ENCODE results near the gene GPR27. TPM values are rescaled to one million over a fixed set of nuclear protein-coding genes. Genes with fewer than 3 reads are reported as not detected.

GPR27 gene
- total and polyA plus RNA-seq, 7 donors: 0.03 to 1.2 (median 0.93) TPM

DNA sequence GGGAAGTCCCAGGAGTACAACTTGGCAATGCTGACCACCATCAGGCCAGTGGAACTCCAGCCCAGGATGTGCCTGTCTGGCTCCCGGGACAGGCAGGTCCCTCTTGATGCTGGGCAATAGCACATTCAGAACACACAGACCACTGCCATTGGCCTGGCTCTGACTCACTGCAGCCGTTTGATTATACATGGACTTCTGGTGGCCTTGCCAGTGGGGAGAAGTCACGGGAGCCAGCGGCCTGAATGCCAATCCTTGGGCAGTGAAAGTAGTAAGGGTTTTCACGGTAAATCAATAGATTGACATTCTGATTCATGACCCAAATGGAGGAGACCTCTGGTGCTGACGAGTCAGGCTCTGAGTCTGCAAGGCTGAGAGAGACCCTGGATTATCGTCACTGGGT is 43.8 kb downstream of the GPR27 start:
- Histone ChIP-seq H3K27me3 (ENCODE audit: insufficient read depth in 3 of 3, low read length in 2 of 3) (peaks cover 1 to 6% (median 3%) of the 10 kb centered on the region in 3 donors), H3K27ac (no peak overlapping the region), H3K9me3 (no peaks in the 10 kb centered on the region), H3K4me1 (no peaks in the 10 kb centered on the region), H3K36me3 (ENCODE audit: insufficient read depth in 1 of 2, low read depth in 1 of 2) (no peaks in the 10 kb centered on the region), H3K4me3 (no peak overlapping the region)
- intact Hi-C loops (cut with DNase I): no loop called here
- no peak for DNase-seq
- ATAC-seq: no peak
- TF ChIP-seq, protein P1, sequence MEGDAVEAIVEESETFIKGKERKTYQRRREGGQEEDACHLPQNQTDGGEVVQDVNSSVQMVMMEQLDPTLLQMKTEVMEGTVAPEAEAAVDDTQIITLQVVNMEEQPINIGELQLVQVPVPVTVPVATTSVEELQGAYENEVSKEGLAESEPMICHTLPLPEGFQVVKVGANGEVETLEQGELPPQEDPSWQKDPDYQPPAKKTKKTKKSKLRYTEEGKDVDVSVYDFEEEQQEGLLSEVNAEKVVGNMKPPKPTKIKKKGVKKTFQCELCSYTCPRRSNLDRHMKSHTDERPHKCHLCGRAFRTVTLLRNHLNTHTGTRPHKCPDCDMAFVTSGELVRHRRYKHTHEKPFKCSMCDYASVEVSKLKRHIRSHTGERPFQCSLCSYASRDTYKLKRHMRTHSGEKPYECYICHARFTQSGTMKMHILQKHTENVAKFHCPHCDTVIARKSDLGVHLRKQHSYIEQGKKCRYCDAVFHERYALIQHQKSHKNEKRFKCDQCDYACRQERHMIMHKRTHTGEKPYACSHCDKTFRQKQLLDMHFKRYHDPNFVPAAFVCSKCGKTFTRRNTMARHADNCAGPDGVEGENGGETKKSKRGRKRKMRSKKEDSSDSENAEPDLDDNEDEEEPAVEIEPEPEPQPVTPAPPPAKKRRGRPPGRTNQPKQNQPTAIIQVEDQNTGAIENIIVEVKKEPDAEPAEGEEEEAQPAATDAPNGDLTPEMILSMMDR (IDR thresholded peaks at IDR 0.05): no peak
- 56 to 71% (median 65%) methylated on average over 7 of the region's 7 CpGs for WGBS, 3 donors

DNA sequence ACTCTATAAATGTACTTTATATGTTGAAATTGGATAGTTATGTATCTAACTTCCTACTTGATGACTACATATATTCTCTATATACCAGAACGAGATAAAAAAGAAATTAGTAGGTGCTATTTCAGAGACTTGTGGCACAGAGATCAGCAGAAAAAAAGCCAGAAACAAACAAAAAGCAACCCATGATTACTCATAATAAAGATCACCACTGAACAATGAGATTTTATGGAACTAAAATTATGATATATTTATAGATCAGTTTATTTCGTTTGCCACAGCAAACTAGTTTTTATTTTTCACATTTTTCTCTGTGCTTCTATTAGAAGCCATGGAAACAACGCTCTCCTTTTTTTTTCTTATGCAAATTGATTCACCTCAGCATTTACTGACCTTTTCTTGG is 46.4 kb downstream of the GPR27 start:
- no peak overlapping the region for H3K4me3 ChIP-seq
- no peaks in the 10 kb centered on the region for H3K4me1 ChIP-seq
- peaks cover 1 to 7% (median 3%) of the 10 kb centered on the region in 3 donors for H3K27me3 ChIP-seq (ENCODE audit: insufficient read depth in 3 of 3, low read length in 2 of 3)
- TF ChIP-seq, protein P1 (IDR thresholded peaks at IDR 0.05): no peak
- WGBS, 3 donors: 56 to 66% (median 62%) methylated on average over 3 of the region's 3 CpGs
- ATAC-seq: no peak
- no peaks in the 10 kb centered on the region for H3K36me3 ChIP-seq (ENCODE audit: insufficient read depth in 1 of 2, low read depth in 1 of 2)
- intact Hi-C loops (cut with DNase I): no loop called here
- H3K9me3 ChIP-seq: no peaks in the 10 kb centered on the region
- DNase-seq: no peak
- H3K27ac ChIP-seq: no peak overlapping the region

DNA sequence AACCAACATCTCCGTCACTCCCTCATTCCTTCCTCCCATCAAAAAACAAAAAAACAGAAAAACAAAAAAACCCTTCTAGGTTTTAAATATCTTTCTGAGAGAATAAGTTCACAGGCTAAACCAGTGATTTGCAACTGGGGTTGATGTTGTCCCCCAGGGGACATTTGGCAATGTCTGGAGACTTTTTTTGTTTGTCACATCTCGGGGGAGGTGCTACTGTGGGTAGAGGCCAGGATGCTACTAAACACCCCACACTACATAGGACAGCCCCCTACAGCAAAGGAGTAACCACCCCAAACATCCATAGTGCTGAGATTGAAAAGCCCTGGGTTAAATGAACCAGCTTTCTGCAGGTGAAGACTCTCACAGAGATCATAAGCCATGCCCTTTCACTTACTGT is 48.3 kb downstream of the GPR27 start:
- DNase-seq (no peak), ATAC-seq (no peak)
- H3K9me3 ChIP-seq: no peaks in the 10 kb centered on the region
- H3K27me3 ChIP-seq (ENCODE audit: insufficient read depth in 3 of 3, low read length in 2 of 3): peaks cover 1 to 7% (median 3%) of the 10 kb centered on the region in 3 donors
- 84 to 89% (median 89%) methylated on average over 2 of the region's 2 CpGs for WGBS, 3 donors
- intact Hi-C loops (cut with DNase I): no loop called here
- no peak overlapping the region for H3K4me3 ChIP-seq
- H3K27ac ChIP-seq: no peak overlapping the region
- H3K36me3 ChIP-seq (ENCODE audit: insufficient read depth in 1 of 2, low read depth in 1 of 2): no peaks in the 10 kb centered on the region
- no peaks in the 10 kb centered on the region for H3K4me1 ChIP-seq
- TF ChIP-seq, protein P1 (IDR thresholded peaks at IDR 0.05): no peak

DNA sequence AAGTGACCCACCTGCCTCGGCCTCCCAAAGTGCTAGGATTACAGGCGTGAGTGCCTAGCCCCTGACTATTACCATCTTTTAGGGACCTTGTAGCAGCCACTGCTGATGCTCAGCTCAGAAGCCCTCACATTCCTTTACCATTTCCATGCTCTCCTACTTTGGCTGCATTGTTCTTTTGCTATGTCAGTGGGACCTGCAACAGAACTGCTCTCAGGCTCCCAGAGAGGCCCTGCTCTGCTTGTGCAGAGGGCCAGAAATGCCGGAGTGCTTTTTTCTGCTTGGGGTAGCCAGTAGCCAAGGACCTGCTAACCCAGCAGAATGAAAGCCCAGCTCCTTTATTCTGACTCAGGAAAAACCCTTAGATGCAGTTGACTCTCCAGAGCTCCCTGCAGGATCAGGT is 49.6 kb downstream of the GPR27 start:
- Histone ChIP-seq H3K9me3 (no peaks in the 10 kb centered on the region), H3K36me3 (ENCODE audit: insufficient read depth in 1 of 2, low read depth in 1 of 2) (no peaks in the 10 kb centered on the region), H3K4me1 (no peaks in the 10 kb centered on the region), H3K4me3 (no peak overlapping the region), H3K27me3 (ENCODE audit: insufficient read depth in 3 of 3, low read length in 2 of 3) (peaks cover 1 to 7% (median 3%) of the 10 kb centered on the region in 3 donors), H3K27ac (no peak overlapping the region)
- TF ChIP-seq, protein P1 (IDR thresholded peaks at IDR 0.05): no peak
- ATAC-seq (no peak), DNase-seq (no peak)
- 65 to 76% (median 73%) methylated on average over 3 of the region's 3 CpGs for WGBS, 3 donors
- intact Hi-C loops (cut with DNase I): no loop called here

DNA sequence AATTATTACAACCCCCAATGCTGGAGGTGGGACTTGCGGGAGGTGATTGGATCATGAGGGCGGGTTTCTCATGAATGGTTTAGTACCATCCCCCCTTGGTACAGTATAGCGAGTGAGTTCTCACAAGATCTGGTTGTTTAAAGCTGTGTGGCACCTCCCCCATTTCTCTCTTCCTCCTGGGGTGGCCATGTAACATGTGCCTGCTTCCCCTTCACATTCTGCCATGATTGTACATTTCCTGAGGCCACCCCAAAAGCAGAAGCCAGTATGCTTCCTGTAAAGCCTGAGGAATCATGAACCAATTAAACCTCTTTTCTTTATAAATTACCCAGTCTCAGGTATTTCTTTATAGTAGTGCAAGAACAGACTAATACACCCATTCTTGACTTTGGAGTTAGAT is 51.5 kb downstream of the GPR27 start:
- no peak for DNase-seq
- 93 to 98% (median 94%) methylated on average over 3 of the region's 3 CpGs for WGBS, 3 donors
- ATAC-seq: no peak
- Histone ChIP-seq H3K27ac (no peak overlapping the region), H3K4me1 (no peaks in the 10 kb centered on the region), H3K36me3 (ENCODE audit: insufficient read depth in 1 of 2, low read depth in 1 of 2) (no peaks in the 10 kb centered on the region), H3K27me3 (ENCODE audit: insufficient read depth in 3 of 3, low read length in 2 of 3) (peaks cover 1 to 7% (median 3%) of the 10 kb centered on the region in 3 donors), H3K4me3 (no peak overlapping the region), H3K9me3 (no peaks in the 10 kb centered on the region)
- intact Hi-C loops (cut with DNase I): no loop called here
- TF ChIP-seq, protein P1 (IDR thresholded peaks at IDR 0.05): no peak
